Adipocyte (in vitro differentiated cells): ENCODE measurements around the gene OLFML2B.
A peak's percentile ranks its signal among the peaks of the same experiment; 100 is the strongest.
"Not testable (repeated sequence)": the region's sequence is repeated elsewhere in the genome, so short reads cannot be mapped to it uniquely, and the experiment has no call there.

ENCODE experiments used
- DNase-seq: peaks from one replicate; pipeline ENCODE4 v3.0.0-alpha.2; 2015; ENCODE audit warnings: low read depth
- H3K27me3 ChIP-seq: replicated peaks from 2 replicates; pipeline ENCODE4 v1.7.0; 2013; ENCODE audit warnings: mild to moderate bottlenecking, low read length, moderate library complexity; ENCODE audit not compliant: control insufficient read depth, insufficient read depth
- H3K36me3 ChIP-seq: 2 replicates; pipeline ENCODE4 v1.7.0; 2013; ENCODE audit warnings: low read length, mild to moderate bottlenecking, moderate library complexity; ENCODE audit not compliant: control insufficient read depth, insufficient read depth, severe bottlenecking
- H3K4me1 ChIP-seq: 2 replicates; pipeline ENCODE4 v1.7.0; 2013; ENCODE audit warnings: mild to moderate bottlenecking, low read length, moderate library complexity; ENCODE audit not compliant: control insufficient read depth, insufficient read depth
- H3K4me3 ChIP-seq: 2 replicates; pipeline ENCODE4 v1.7.0; 2013; ENCODE audit warnings: mild to moderate bottlenecking, low read length, moderate library complexity
- H3K9ac ChIP-seq: 2 replicates; pipeline ENCODE4 v1.7.0; 2013; ENCODE audit warnings: mild to moderate bottlenecking, low read length, moderate library complexity
- H3K9me3 ChIP-seq: 2 replicates; pipeline ENCODE4 v1.7.0; 2013; ENCODE audit warnings: mild to moderate bottlenecking, low read length, moderate library complexity; ENCODE audit not compliant: control insufficient read depth

OLFML2B gene

DNA sequence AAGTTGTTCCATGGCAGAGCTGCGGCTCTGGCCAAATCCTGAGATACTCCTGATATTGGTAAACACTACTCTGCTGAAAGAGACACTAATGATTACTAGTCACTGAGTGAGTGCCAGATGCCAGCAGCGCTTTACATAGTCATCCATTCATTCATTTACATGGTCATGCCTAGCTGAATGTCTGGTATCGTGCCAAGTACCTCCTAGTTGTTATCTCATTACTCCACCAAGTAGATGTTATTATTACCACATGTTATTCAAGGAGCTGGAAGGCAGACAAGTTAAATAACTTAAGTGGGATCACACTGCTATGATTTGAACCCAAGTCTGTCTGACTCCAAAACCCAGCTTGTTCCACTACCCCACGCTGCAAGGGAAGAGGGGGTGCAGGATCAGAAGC lies 4.7 kb downstream of the OLFML2B start:
- Histone ChIP-seq H3K9me3 (no peaks in the 10 kb centered on the region), H3K9ac (no peak overlapping the region), H3K4me1 (peaks cover 56% of the 10 kb centered on the region), H3K4me3 (no peak overlapping the region), H3K36me3 (peaks cover 3% of the 10 kb centered on the region), H3K27me3 (no peaks in the 10 kb centered on the region)
- DNase-seq, result peak; percentile 67

DNA sequence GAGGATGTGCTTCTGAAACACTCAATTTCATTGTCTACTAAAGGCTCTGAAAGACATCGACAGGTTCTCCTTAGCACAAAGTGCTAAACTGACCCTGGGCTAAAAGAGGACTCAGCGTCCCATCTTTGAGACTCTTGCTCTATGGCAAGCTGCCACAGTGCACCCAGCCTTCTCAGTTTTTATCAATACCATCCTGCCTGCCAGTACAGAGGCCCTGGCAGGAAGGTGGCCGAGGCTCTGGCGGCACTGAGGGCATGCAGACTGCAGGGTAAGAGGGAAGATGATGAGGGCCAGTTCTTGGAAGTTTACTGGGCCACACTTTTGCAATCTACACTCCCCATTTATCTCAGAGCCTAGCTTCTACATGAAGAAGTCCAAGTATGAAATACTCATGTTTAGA lies 5.3 kb downstream of the OLFML2B start:
- Histone ChIP-seq H3K4me1 (peaks cover 56% of the 10 kb centered on the region), H3K36me3 (peaks cover 6% of the 10 kb centered on the region), H3K27me3 (no peaks in the 10 kb centered on the region), H3K9me3 (peaks cover 2% of the 10 kb centered on the region), H3K4me3 (no peak overlapping the region), H3K9ac (no peak overlapping the region)
- DNase-seq, result no peak

DNA sequence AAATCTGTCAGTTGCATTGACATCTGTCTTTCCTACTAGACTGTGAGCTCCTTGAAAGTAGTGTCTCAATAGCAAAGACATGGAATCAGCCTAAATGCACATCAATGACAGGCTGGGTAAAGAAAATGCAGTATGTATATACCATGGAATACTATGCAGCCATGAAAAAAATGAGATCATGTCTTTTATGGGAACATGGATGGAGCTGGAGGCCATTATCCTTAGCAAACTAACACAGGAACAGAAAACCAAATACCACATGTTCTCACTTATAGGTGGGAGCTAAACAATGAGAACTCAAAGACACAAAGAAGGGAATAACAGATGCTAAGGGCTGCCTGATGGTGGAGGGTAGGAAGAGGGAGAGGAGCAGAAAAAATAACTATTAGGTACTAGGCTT lies 5.9 kb downstream of the OLFML2B start:
- not testable (repeated sequence) for H3K27me3 ChIP-seq

DNA sequence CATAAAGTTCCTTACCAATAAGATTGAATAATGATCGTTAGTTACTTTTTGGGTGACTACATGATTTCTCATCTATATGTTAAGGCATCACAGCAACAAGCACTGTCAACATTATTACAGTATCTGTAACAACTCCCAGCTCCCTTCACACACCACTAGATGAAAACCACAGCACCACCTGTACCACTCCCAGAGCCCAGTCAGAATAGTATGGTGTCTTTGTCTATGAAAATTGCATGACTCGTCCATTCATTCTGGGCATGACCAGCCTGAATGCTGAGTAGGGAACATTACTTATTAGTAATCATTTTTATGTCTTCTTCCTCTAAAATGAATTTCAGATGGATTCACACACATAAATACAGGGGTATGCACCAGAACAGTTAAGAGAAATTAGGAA lies 7.0 kb downstream of the OLFML2B start:
- H3K4me3 ChIP-seq, result no peak overlapping the region
- no peak for DNase-seq
- H3K9ac ChIP-seq, result no peak overlapping the region
- H3K36me3 ChIP-seq, result peaks cover 7% of the 10 kb centered on the region
- H3K4me1 ChIP-seq, result peaks cover 43% of the 10 kb centered on the region
- no peaks in the 10 kb centered on the region for H3K27me3 ChIP-seq
- peaks cover 6% of the 10 kb centered on the region for H3K9me3 ChIP-seq

More for the DNA sequence above, 5.9 kb downstream of the OLFML2B start:
- not testable (repeated sequence) for DNase-seq, H3K36me3 ChIP-seq, H3K9ac ChIP-seq, H3K4me3 ChIP-seq, H3K9me3 ChIP-seq
- peaks cover 51% of the 10 kb centered on the region for H3K4me1 ChIP-seq

DNA sequence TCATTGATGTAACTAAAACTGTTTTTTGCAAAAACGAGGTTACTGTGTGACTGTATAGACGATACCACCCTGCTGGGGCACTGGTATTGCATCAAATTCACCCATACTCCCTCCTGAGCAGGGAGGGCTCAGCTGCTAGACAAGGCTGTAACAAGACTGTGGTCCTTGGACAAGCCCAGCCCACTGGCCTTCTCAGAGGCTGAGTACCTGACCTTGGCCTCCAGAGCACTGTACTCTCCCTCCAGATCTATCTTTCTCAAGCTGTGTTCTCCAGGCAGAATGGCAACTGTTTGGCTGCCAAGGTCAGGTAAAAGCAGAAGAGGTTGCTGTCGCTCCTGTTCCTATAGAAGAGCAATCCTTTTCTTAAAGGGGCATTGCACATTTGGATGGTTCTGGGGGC lies 8.5 kb downstream of the OLFML2B start:
- Histone ChIP-seq H3K4me1 (peaks cover 32% of the 10 kb centered on the region), H3K36me3 (peaks cover 7% of the 10 kb centered on the region), H3K9ac (no peak overlapping the region), H3K27me3 (no peaks in the 10 kb centered on the region), H3K4me3 (no peak overlapping the region), H3K9me3 (peaks cover 6% of the 10 kb centered on the region)
- DNase-seq, result no peak

DNA sequence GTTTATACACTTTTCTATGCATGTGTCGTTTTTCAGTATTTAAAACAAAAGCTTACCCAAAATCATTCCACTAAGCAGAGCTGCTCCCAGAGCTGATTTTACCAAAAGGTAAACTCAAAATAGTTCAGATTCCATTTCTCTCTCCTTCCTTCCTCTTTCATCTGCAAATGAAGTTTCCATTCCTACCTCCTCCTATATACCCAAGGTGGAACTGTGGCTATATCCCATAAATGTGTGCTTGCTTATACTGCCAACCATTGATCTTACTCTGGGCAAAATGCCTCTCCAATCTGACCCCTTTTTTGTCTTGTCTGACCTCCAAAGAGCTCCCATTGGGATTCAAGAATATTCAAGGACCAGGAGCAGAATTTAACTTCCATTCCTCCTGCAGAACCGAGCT lies 9.5 kb downstream of the OLFML2B start:
- Histone ChIP-seq H3K27me3 (no peaks in the 10 kb centered on the region), H3K9ac (no peak overlapping the region)
- DNase-seq, result no peak

DNA sequence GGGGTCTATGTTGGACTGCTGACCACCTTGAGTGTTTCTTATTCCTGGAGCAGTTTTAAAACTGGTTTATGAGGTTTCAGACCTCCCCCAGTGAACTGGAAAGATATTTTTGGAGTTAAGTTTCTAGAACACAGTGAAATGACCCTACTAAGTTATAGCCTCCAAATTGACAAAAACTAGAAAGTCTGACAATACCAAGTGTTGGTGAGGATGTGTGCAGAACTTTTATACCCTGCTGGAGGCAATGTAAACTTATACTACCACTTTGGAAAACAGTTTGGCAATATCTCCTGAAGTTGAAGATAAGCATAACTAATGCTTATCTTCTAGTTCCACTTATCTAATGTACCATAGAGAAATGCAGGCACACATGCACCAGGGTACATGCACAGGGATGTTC lies 10.4 kb downstream of the OLFML2B start:
- DNase-seq, result no peak
- Histone ChIP-seq H3K27me3 (no peaks in the 10 kb centered on the region), H3K4me3 (no peak overlapping the region), H3K9ac (no peak overlapping the region), H3K9me3 (peaks cover 6% of the 10 kb centered on the region), H3K4me1 (peaks cover 13% of the 10 kb centered on the region), H3K36me3 (peaks cover 7% of the 10 kb centered on the region)

More for the DNA sequence above, 9.5 kb downstream of the OLFML2B start:
- H3K9me3 ChIP-seq, result peaks cover 6% of the 10 kb centered on the region
- peaks cover 7% of the 10 kb centered on the region for H3K36me3 ChIP-seq
- peaks cover 22% of the 10 kb centered on the region for H3K4me1 ChIP-seq
- H3K4me3 ChIP-seq, result no peak overlapping the region

DNA sequence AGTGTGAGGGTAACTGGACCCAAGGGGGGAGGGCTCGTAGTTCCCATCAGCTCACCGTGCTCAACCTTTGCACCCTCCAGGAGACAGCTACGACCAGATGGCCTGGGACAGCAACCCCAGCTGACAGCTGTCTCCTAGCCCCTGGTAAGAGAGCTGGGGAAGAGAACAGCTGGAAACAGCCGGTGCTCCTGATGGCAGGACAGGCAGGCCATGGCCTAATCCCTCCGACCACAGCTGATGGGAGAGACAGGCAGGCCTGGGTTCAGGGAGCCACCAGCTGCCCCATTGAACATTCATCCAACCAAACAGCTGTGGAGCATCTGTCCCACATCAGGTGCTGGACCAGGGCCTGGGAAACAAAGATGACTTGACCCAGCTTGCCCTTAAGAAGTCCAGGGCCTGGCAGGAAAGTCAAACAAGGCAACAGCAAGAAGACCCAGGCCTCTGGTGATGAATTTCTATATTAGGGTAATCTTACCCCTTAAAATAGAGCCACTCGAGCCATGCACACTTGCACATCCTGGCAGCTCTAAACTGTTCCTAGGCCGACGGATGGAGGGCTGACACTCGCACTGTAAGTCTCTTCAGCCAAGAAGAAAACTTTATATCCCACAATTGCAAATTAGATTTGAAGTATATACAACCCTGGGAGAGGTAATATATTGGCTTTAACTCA lies 12.2 kb downstream of the OLFML2B start:
- peaks cover 4% of the 10 kb centered on the region for H3K36me3 ChIP-seq
- H3K4me3 ChIP-seq, result no peak overlapping the region
- H3K27me3 ChIP-seq, result no peaks in the 10 kb centered on the region
- no peak for DNase-seq
- H3K4me1 ChIP-seq, result peaks cover 11% of the 10 kb centered on the region
- peaks cover 6% of the 10 kb centered on the region for H3K9me3 ChIP-seq
- H3K9ac ChIP-seq, result no peak overlapping the region

DNA sequence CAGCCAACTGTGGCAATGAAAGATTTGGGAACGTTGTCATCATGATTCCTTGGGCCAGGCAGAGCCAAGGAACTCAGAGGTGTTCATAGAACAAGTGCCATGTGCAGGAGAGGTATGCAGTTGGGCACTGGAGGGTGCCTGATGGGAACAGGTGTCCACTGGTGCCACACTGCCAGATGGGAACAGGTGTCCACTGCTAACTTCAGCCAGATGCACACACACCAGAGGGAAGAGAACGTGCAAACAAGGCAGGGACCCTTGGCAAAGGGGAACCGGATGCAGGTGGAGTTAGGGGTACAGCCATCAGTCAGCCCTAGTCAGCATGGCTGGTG lies 13.5 kb downstream of the OLFML2B start:
- H3K36me3 ChIP-seq, result peaks cover 4% of the 10 kb centered on the region
- H3K4me1 ChIP-seq, result peaks cover under 1% of the 10 kb centered on the region
- no peak overlapping the region for H3K4me3 ChIP-seq
- H3K9ac ChIP-seq, result no peak overlapping the region
- peaks cover 6% of the 10 kb centered on the region for H3K9me3 ChIP-seq
- H3K27me3 ChIP-seq, result no peaks in the 10 kb centered on the region
- DNase-seq, result no peak

DNA sequence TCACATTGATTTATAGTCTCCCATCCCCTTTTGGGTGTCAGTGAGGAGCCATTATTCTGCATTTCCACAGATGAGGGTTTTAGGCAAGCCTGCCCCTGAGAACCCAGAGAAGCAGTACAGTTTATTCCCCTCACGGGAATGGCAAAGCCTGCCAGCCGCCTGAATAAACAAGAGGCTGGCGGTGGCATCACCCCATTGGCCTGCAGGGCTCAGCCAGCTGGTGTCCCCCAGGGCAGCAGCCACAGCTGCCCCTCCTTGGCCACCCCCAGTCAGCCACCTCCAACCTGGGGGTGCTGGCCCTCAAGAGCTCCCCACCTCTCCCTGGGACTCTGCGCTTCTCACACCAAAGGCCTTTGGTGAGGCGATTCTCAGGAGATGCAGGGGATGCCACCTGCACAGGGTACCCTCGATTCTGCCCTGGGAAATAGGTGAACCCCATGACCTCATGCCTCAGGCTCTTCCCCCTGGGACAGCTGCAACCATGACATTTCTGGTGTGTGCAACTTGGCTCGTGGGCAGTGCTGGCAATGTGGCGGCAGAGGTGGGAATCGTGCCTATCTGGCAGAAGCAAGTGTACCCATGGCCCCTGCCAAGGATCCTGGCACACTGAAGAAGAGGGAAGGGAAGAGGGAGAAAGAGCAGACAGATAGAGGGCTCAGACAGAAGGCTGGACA lies 14.0 kb downstream of the OLFML2B start:
- DNase-seq, result no peak
- H3K4me3 ChIP-seq, result no peak overlapping the region
- no peak overlapping the region for H3K9ac ChIP-seq
- H3K36me3 ChIP-seq, result peaks cover 4% of the 10 kb centered on the region
- H3K27me3 ChIP-seq, result no peaks in the 10 kb centered on the region
- peaks cover 1% of the 10 kb centered on the region for H3K4me1 ChIP-seq
- H3K9me3 ChIP-seq, result peaks cover 6% of the 10 kb centered on the region

DNA sequence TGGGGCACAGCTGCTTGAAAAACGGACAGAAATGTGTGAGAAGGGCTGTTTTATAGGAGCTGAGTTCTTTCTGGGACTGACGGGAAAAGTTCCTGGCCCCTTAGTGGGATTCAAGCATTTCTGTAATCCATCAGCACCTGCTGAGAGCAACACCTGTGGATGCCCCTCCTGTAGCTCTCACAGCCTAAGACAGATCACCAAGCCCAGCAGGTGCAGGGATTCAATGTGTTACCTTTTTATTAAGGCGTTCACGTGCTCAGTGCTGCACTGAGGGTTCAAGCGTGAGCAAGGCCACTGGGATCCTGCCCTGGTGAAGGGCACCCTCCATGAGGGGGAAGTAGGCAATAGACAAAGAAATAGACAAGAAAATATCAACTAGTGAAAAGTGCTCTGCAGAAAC lies 14.9 kb downstream of the OLFML2B start:
- Histone ChIP-seq H3K9me3 (peaks cover 6% of the 10 kb centered on the region), H3K27me3 (no peaks in the 10 kb centered on the region), H3K4me1 (peaks cover 9% of the 10 kb centered on the region), H3K9ac (no peak overlapping the region), H3K36me3 (peaks cover 4% of the 10 kb centered on the region), H3K4me3 (no peak overlapping the region)
- no peak for DNase-seq

DNA sequence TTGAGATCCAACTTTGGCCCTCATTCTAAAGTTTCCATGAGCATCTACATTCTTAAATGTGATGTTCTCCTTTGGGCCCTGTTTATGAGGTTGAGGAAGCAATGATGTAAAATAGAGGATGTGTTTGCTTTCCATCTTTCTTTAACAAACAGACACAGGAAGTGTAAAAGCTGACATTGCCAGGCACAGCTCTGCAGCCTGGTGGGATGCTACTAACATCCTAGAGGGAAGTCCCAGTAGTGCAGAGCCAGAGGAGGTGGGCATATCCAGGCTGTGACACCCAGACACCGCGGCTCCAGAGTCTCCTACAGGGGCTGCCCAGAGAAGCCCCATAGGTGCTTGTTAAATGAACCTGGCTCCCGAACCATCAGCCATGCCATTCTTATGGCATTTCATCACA lies 16.2 kb downstream of the OLFML2B start:
- H3K9me3 ChIP-seq, result no peaks in the 10 kb centered on the region
- no peak overlapping the region for H3K9ac ChIP-seq
- H3K27me3 ChIP-seq, result no peaks in the 10 kb centered on the region
- no peak overlapping the region for H3K4me3 ChIP-seq
- H3K4me1 ChIP-seq, result peaks cover 20% of the 10 kb centered on the region
- no peaks in the 10 kb centered on the region for H3K36me3 ChIP-seq
- no peak for DNase-seq
